Islet of Langerhans (tissue), 1 donor: ENCODE data around the gene DISC1.

Source experiments
- FAIRE-seq: peaks from one replicate; lab custom pipeline; 2011; peaks lifted over from hg19 to GRCh38; lab: Jason Lieb, UNC

Gene DISC1

DNA sequence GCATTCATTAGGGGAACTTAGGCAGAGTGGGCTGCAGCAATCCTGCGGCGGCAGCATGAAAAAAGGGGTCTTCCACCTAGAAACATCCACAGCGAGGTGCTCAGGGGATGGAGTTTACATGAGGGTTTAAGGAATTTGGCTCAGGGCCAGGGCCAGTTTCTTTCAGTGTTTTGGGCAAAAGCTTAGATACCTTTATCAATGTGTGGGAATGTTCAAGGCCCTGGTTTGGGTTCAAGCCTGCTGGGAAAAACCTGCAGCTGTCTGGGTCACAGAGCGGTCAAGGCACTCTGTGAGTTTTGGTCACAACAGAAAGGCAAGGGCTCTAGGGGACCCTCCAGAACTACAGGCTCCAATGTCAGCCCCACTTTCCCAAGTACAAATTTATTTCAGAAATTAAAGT lies 230.3 kb downstream of the DISC1 start:
- no peak for FAIRE-seq

GRCh38 chr1:231857609-231858135 lies 231.1 kb downstream of the DISC1 start:
- FAIRE-seq, result no peak

- no peak for FAIRE-seq
Measured at GRCh38 chr1:231860221-231861088, 233.9 kb downstream of the DISC1 start.

DNA sequence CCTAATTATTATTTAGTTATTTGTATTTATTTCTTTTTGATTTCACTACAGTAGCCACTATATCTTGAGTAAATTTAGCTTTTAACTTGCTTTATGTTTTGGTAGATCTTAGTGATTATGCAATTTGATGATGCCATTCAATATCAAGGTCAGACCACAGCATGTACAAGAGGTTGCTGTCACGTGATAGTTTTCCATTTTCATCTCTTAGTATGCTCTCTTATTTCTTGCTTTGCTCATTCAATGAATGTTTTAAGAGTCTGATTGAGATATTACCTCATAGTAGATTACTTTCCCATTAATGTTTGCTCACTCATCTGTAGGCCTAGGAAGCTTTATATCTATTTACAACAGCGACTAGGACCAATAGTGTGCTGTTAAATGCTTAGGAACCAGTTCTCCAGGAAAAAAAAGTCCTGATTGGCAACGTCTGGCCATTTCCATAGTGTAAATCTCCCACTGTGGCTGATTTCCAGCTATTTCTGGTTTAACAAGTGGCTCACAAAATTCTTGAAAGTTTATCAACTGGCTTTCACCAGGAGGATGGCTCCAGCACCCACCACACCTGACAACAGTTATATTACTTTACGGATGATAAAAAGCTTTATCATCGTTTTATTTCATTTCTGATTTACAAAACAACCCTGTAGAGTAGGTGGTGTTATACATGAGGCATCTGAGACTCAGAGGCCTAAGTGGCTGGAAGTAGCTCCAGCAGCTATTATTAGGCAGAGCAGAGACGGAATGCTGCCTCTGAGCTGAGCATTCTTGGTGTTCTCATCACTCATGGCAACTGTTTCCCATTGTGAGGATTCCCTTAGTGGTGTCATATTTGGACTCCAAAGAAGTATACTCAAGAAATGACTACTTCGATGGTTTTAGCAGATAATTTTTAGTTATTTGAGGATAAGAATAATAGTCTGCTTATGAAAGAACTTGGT lies 235.2 kb downstream of the DISC1 start:
- no peak for FAIRE-seq

GRCh38 chr1:231862611-231863010 lies 236.0 kb downstream of the DISC1 start:
- no peak for FAIRE-seq

DNA sequence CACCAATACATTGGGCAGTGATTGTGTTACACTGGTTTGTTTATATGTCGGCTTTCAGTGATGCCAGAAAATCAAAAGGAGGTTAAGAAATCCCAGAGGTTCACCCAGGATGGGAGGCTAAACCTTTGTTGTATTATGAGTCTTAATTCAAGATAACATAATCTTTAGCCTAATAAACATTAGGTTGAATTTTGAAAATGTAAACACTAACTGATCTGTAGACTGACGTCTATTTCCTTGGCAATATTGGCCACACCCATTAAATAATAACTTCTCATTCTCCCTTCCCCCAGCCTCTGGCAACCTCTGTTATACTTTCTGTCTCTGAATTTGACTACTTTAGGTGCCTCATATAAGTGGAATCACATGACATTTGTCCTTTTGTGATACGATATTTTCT lies 238.7 kb downstream of the DISC1 start:
- FAIRE-seq, result no peak

- peak; percentile 97 for FAIRE-seq
Measured at GRCh38 chr1:231866392-231867331, 240.1 kb downstream of the DISC1 start.

GRCh38 chr1:231867607-231868006 lies 241.0 kb downstream of the DISC1 start:
- no peak for FAIRE-seq

- no peak for FAIRE-seq
Measured at GRCh38 chr1:231869364-231869763, 242.8 kb downstream of the DISC1 start.

DNA sequence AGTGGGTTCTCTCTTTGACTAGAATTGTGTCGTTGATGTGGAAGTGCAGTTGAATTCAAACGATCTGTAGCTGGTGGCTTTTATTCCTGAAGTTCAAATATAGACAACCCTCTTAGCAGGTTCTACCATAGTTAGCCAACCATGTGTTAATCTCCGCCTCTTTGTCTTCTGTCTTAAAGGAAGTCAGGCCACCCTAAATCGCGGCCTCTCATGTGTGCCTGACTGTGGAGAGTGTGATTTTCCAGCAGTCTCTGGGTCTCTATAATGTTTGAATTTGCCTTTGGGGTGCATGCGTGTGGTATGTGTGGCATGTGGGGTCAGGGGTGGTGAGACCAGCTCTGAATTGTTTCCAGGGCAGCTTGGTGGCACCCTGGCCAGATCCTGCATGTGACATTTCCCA lies 244.9 kb downstream of the DISC1 start:
- FAIRE-seq, result no peak

DNA sequence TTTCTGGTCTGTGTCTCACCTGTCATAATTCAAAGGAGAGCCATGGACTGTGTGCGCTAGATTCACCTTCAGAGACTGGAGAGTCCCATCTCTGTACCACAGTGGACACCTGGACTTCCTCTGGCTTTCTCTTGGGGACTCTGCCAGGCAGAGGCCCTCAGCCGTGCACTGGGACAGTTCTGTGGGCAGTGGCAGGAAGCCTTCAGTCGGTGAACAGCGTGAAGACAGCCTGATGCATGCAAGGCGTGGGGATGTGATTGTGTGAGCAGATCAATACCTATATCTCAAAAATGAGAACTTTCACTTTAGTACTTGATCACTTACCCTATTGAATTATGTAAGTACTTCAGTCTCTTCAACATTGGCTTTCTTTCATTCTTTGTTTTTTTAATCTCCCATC lies 245.3 kb downstream of the DISC1 start:
- FAIRE-seq, result no peak

DNA sequence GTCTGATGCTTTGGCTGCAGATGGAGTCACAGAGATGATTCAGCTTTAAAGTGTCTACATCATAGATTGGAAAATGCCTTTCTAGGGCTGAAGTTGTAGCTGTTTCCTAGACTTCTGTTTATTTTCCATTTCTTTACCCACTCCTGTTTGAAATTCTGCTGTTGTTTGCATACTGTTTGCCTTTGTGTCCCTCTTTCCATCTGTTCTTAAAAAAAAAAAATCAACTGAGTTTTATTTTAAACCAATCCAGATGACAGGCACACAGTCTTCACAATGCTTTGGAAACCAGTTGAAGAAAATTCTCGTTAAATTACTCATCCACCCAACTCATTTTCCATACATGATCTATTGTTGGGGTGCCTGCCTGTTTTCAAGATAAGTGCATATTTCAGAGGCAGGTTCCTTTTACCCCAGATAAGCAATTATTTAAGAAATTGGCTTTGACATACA lies 245.9 kb downstream of the DISC1 start:
- no peak for FAIRE-seq

GRCh38 chr1:231878737-231879136 lies 252.1 kb downstream of the DISC1 start:
- no peak for FAIRE-seq

DNA sequence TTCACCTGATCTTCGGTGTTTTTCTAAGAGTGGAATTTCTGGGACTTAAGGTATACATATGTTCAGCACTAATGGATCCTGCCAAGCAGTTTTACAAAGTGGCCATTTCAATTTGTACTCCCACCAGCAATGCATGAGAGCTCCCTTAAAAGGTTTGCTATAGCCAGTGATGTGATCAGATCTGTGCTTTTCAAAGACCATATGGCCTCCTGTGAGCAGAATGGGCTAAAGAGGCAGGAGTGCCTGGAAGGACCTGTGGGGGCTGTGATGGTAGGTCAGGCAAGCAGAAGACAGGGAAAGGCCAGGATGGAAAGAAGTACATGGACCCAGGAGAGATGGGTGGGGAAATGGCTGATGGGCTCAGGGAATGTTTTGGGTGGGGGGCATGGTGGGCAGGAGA lies 252.7 kb downstream of the DISC1 start:
- FAIRE-seq, result no peak

- no peak for FAIRE-seq
Measured at GRCh38 chr1:231882333-231882732, 255.7 kb downstream of the DISC1 start.

- no peak for FAIRE-seq
Measured at GRCh38 chr1:231882790-231883189, 256.2 kb downstream of the DISC1 start.

- FAIRE-seq, result no peak
Measured at GRCh38 chr1:231883382-231883781, 256.8 kb downstream of the DISC1 start.

- FAIRE-seq, result no peak
Measured at GRCh38 chr1:231885209-231885854, 258.7 kb downstream of the DISC1 start.

- FAIRE-seq, result no peak
Measured at GRCh38 chr1:231887166-231887565, 260.6 kb downstream of the DISC1 start.

- FAIRE-seq, result no peak
Measured at GRCh38 chr1:231887866-231888265, 261.3 kb downstream of the DISC1 start.

GRCh38 chr1:231890791-231891190 lies 264.2 kb downstream of the DISC1 start:
- no peak for FAIRE-seq
